Pons (tissue), 1 donor: ENCODE results near the gene TRIO.

Experiments used
- DNase-seq: peaks from one replicate; pipeline ENCODE4 v3.0.0-alpha.2; 2016; ENCODE audit warnings: low spot score

Gene TRIO

GRCh38 chr5:14209222-14209822 is 66.2 kb downstream of the TRIO start:
- DNase-seq: no peak

DNA sequence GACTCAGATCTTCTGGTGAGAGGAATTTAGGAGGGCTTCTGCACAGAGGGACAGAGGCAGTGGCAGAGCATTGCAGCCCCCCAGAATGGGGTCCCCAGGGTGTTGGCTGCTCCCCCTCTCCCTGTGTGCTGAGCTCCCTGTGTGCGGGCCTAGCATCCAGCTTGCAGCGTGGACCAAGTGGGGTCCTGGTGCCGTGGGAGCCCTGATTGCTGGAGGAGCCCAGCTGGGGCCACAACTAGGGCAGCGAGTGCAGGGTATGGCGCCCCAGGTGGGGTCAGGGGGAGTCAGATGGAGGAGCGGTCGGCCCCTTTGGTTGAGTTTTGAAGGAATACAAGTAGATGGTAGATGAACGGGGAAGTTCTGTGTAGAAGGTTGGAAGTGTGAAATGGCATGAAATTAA is 66.7 kb downstream of the TRIO start:
- no peak for DNase-seq

GRCh38 chr5:14210729-14211128 is 67.6 kb downstream of the TRIO start:
- DNase-seq: no peak

- DNase-seq: no peak
These were observed 69.0 kb downstream of the TRIO start for GRCh38 chr5:14211818-14212803.

GRCh38 chr5:14212838-14213237 is 69.7 kb downstream of the TRIO start:
- DNase-seq: no peak

DNA sequence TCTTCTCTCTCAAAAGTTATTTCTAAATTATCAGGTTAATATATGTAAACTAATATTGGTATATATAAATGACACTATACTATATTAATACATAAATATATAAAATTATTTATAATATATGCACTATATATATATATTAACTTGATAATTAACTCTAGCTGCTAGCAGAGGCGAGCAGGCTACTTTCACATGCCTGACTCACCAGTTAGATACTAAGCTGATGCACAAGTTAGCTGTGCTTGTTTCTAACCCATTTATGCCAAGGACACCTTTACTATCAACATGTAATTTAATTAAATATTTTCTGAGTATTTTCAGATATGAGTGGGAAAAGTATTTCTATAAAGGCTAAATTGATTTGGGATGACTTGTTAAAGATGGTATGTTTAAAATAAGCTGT is 70.1 kb downstream of the TRIO start:
- DNase-seq: no peak

DNA sequence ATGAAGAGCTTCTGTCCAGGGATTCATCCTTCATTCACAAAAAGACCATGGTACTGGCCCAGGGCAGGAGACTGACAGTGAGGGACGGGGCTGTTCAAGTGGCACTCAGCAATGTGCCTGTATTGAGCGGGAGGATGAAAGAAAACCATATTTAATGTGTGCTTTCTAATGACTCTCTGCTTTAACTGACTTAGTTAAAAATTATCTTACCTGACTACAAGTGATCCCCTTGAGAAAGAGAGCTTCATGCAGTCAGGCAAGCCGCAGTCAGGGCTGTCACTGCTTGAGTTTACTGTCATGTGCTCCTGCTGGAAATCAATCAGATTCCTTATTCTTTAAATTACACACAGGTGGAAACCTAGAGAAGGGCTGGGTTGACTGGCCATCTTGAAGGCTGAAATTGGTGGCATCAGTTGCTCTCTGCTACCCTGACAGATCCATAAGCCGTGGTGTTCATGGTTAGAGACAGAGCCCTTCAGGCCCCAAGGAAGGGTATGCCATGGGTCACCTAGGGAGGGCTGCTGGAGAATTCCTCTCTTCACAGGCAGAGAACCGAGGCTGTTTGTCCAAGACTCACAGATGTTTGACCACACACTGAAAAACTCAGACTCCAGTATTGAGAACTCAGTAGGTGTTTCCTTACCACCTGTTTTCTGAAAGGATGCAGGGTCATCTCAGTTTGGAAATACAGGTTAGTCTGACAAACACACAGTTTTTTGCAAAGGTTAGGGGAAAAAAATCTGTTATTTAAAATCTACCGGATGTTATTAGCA is 70.9 kb downstream of the TRIO start:
- no peak for DNase-seq

- DNase-seq: no peak
These were observed 72.8 kb downstream of the TRIO start for GRCh38 chr5:14215901-14216300.

- no peak for DNase-seq
These were observed 73.2 kb downstream of the TRIO start for GRCh38 chr5:14216372-14216771.

GRCh38 chr5:14216902-14217301 is 73.8 kb downstream of the TRIO start:
- no peak for DNase-seq

GRCh38 chr5:14217587-14217986 is 74.4 kb downstream of the TRIO start:
- no peak for DNase-seq

DNA sequence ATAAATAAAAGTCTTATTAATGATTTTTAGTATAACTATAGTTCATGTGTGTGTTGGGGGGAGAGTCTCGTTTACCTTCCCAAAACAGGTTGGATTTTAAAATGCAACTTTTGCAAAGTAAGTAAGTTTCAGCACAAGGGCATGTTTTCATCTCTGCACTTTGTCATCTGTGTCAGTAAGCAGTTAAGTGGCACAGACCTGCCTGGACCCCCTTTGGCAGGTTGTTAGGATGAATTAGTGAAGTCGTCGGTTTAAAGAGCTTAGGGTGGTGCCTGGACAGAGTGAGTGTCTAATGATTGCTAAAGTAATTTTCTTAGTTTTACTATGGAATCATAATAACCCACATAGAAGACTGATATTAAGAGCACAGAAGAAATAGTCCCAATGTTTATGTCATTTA is 74.9 kb downstream of the TRIO start:
- no peak for DNase-seq

GRCh38 chr5:14218480-14218879 is 75.3 kb downstream of the TRIO start:
- no peak for DNase-seq

- DNase-seq: no peak
These were observed 75.9 kb downstream of the TRIO start for GRCh38 chr5:14218897-14219573.

DNA sequence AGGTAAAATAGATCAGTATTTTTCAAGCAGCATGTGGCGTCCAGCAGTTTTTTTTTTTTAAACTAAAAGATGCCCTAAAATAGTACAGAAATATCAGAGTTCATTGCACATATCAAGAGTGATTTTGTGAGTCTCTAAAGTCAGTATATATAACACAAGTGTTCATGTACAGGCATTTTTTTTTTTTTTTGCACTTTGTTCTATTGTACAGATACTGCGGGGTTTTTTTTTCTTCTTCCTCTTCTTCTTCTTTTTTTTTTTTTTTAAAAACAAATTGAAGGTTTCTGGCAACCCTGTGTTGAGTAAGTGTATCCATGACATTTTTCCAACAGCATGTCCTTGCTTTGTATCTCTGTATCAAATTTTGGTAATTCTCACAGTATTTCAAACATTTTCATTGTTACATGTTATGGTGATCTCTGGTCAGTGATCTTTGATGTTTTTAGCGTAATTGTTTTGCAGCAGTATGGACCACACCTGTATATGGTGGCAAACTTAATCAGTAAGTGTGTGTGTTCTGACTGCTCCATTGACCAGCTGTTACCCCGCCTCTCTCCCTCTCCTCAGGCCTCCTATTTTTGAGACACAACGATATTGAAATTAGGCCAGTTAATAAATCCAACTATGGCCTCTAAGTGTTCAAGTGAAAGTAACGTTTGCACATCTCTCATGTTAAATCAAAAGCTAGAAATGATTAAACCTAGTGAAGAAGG is 76.8 kb downstream of the TRIO start:
- no peak for DNase-seq

- no peak for DNase-seq
These were observed 77.5 kb downstream of the TRIO start for GRCh38 chr5:14220642-14221041.

DNA sequence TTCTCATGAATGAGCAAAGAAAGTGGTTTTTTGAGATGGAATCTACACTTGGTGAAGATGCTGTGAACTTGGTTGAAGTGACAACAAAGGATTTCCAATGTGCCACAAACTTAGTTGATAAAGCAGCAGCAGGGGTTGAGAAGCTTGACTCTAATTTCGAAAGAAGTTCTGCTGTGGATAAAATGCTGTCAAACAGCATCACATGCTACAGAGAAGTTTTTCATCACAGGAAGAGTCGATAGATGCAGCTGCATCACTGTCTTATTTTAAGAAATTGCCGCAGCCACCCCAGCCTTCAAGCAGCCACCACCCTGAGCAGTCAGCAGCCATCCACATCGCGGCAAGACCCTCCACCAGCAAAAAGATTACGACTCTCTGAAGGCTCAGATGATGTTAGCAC is 78.6 kb downstream of the TRIO start:
- no peak for DNase-seq

DNA sequence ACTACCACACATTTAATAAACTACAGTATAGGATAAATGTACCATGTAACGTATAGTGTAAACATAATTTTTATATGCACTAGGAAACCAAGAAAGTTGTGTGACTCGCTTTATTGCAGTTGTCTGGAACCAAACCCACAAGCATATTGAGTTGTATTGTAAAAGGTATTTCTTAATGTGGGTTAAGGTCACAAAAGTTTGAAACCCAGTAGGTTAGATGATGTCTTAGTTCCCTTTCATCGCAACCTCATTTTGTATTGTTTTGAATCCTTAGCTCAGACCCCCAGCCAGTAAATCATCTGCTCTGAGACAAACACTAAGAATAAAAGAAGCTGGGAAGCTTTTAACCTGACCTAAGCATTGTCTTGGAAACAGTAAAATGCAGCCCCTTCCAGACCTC is 79.1 kb downstream of the TRIO start:
- no peak for DNase-seq

DNA sequence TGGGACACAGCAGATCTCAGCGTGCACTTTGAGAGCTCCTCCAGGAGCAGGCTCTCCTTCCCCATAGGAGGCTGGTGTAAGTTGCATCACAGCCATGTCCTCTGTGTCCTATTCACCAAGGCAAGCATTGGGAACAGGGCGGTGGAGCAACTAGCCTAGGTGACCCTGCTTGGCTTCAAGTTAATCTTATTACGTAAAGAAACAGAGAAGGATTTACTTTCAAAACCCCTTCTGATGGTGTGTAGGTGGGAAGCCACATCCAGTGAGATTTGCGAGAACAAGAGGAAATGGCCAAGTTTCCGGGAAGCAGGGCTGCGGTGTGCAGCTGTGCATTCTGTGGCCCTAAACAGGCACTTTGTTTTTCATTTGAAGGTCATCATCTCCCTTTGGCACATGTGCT is 80.2 kb downstream of the TRIO start:
- no peak for DNase-seq

- no peak for DNase-seq
These were observed 82.2 kb downstream of the TRIO start for GRCh38 chr5:14225173-14225834.

- DNase-seq: no peak
These were observed 83.0 kb downstream of the TRIO start for GRCh38 chr5:14226149-14226548.
